Psoas muscle (tissue), 8 donors: ENCODE measurements around the gene RTEL1. TPM values are rescaled to one million over a fixed set of nuclear protein-coding genes. Genes with fewer than 3 reads are reported as not detected.
A peak's percentile ranks its signal among the peaks of the same experiment; 100 is the strongest.

Experiments
- ATAC-seq, 4 donors: fragments of 200-7000 bp; cut with Tn5 transposase; one replicate each; pipeline ENCODE4 v1.9.1; 2020; ENCODE audit warnings: moderate library complexity in 3 of 4, mild to moderate bottlenecking in 2 of 4
- DNase-seq, 2 donors: peaks; one replicate each; pipeline ENCODE4 v3.0.0-alpha.2; 2020
- H3K27ac ChIP-seq: fragments of 200-600 bp; one replicate; pipeline ENCODE4 v1.8.0; 2022
- H3K27me3 ChIP-seq, 3 donors: fragments of 200-600 bp in 1 of 3; one replicate each; pipeline versions ENCODE4 v1.6.1 to v1.8.0; 2013 to 2022; ENCODE audit warnings: low read length in 2 of 3, mild to moderate bottlenecking in 2 of 3, moderate library complexity in 1 of 3; ENCODE audit not compliant: insufficient read depth in 3 of 3
- H3K36me3 ChIP-seq, 2 donors: fragments of 200-600 bp in 1 of 2; one replicate each; pipeline versions ENCODE4 v1.6.1 to v1.8.0; 2013 to 2022; ENCODE audit warnings: low read depth in 1 of 2, mild to moderate bottlenecking in 1 of 2, moderate library complexity in 1 of 2; ENCODE audit not compliant: insufficient read depth in 1 of 2
- H3K4me1 ChIP-seq: fragments of 200-600 bp; one replicate; pipeline ENCODE4 v1.8.0; 2022
- H3K4me3 ChIP-seq: fragments of 200-600 bp; one replicate; pipeline ENCODE4 v1.8.0; 2022; ENCODE audit warnings: mild to moderate bottlenecking
- H3K9me3 ChIP-seq: fragments of 200-600 bp; one replicate; pipeline ENCODE4 v1.8.0; 2022
- WGBS, 3 donors: extraction: QIAGEN DNeasy Blood & Tissue Kit; methylation state at CpG; one replicate each; pipeline versions ENCODE4 v1.1.6 to v1.1.7; 2013; 5-methylcytosine and 5-hydroxymethylcytosine counted together
- intact Hi-C, 2 donors: fragments of 100-400 bp; cut with DNase I; formaldehyde crosslinking; loops; one replicate each; pipeline versions ENCODE4 v1.11.0 to v1.14.2; 2022
- polyA plus RNA-seq, 3 donors: library from polyadenylated mRNA; stranded (reverse); fragments of 200-250 nt; gene quantifications; one replicate each; pipeline ENCODE4 v1.2.3, GENCODE V29; 2013
- total RNA-seq, 4 donors: library from RNA; stranded (reverse); fragmentation: NEBNext Ultra II Directional in 2 of 4; extraction: Animal tissue kit (Norgen Biotek cat#: 25700) in 2 of 4; gene quantifications; one replicate each; pipeline versions ENCODE4 v1.2.1 to v1.2.4, GENCODE V29; 2021 to 2023
- TF ChIP-seq, protein P1 (sequence below): fragments of 200-600 bp; IDR thresholded peaks from one replicate; pipeline ENCODE4 v1.8.0; 2022; ENCODE audit warnings: antibody characterized with exemption
- donor health status: healthy with polysubstance abuse.
- donor health status: DM: no; HTN: no; CAD: no; lungs with moderate emphysema.
- donor health status: Bipolar disorder and iron deficiency.
- donor health status: healthy.
- donor health status: DM: yes; HTN: yes; CAD: no.
- donor health status: DM: no; HTN: no; CAD: no.
- donor health status: DM: no; HTN: no; CAD: no.
- donor health status: DM: yes; HTN: yes; CAD: no.

The RTEL1 gene
- total and polyA plus RNA-seq, 7 donors = 5.2 to 17.5 (median 9.2) TPM

DNA sequence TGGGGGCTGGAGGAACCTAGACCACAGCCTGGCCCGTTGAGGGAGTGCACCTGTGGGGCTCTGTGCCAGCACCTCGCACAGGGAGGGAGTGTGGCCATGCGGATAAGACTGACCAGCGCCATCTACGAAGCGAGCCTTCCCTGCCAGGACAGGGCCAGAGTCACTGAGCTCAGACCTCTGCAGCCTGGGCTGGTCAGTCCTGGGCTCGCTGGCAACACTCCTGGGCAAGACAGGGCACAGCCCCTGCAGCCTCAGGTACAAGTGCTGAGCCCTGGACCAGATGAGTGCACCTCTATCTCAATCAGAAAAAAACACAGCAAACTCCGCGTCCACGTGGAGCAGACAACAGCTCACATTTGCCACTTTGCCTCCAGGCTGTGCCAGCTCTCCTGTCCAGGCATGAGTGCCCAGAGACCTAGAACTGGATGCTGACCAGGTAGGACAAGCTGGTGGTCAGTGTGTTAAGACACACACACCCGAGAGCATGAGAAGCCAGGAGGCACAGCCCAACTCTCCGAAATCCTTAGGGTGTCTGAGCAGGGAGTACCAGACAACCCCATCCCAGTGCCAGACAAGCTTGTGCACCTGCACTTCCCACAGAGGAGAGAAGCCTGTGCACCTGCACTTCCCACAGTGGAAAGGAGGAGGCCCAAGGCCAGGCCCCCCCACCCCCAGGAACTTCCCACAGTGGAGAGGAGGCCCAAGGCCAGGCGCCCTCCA, 44.8 kb downstream of the RTEL1 start:
- no peak overlapping the region for H3K4me3 ChIP-seq
- no peaks in the 10 kb centered on the region for H3K27me3 ChIP-seq
- peaks cover 21% of the 10 kb centered on the region for H3K4me1 ChIP-seq
- no peak overlapping the region for H3K27ac ChIP-seq
- WGBS, 3 donors = 66 to 80% (median 68%) methylated on average over 13 of the region's 13 CpGs
- no peaks in the 10 kb centered on the region for H3K9me3 ChIP-seq
- ATAC-seq (no peak), DNase-seq (peak in 1 of 2 donors; percentile 42)
- peaks cover 3 to 39% of the 10 kb centered on the region in 2 donors for H3K36me3 ChIP-seq
- intact Hi-C loops = loop anchor here in 1 of 2 donors (5.0 kb wide), 2 partner anchors 34 to 41 kb away; partner anchors contain the start of genes LIME1 and SLC2A4RG
- TF ChIP-seq, protein P1, sequence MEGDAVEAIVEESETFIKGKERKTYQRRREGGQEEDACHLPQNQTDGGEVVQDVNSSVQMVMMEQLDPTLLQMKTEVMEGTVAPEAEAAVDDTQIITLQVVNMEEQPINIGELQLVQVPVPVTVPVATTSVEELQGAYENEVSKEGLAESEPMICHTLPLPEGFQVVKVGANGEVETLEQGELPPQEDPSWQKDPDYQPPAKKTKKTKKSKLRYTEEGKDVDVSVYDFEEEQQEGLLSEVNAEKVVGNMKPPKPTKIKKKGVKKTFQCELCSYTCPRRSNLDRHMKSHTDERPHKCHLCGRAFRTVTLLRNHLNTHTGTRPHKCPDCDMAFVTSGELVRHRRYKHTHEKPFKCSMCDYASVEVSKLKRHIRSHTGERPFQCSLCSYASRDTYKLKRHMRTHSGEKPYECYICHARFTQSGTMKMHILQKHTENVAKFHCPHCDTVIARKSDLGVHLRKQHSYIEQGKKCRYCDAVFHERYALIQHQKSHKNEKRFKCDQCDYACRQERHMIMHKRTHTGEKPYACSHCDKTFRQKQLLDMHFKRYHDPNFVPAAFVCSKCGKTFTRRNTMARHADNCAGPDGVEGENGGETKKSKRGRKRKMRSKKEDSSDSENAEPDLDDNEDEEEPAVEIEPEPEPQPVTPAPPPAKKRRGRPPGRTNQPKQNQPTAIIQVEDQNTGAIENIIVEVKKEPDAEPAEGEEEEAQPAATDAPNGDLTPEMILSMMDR = no peak

DNA sequence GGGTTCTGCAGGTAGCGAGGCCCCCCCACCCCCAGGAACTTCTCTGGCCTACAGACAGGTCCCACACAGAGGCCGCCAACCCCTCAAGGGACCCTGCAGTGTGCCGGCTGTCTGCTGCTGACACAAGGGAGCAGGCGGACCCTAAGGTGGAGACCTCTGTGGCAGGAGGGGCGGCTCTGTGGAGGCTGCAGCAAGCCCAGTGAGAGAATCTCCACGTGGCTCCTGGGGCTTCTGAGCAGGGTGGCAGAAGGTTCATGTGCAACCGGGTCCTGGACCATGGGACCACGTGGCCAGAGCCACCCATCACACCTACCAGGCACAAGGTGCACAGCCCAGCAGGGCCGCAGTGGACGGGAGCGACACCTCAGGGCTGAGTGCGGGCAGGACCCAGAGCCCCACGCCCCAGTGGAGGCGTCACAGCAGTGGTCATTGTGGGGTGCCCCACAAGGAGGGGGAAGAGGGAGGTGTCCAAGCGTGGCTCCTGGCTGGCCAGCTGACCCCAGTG, 45.4 kb downstream of the RTEL1 start:
- DNase-seq = peak in 1 of 2 donors; percentile 55
- 81 to 88% (median 86%) methylated on average over 15 of the region's 15 CpGs for WGBS, 3 donors

DNA sequence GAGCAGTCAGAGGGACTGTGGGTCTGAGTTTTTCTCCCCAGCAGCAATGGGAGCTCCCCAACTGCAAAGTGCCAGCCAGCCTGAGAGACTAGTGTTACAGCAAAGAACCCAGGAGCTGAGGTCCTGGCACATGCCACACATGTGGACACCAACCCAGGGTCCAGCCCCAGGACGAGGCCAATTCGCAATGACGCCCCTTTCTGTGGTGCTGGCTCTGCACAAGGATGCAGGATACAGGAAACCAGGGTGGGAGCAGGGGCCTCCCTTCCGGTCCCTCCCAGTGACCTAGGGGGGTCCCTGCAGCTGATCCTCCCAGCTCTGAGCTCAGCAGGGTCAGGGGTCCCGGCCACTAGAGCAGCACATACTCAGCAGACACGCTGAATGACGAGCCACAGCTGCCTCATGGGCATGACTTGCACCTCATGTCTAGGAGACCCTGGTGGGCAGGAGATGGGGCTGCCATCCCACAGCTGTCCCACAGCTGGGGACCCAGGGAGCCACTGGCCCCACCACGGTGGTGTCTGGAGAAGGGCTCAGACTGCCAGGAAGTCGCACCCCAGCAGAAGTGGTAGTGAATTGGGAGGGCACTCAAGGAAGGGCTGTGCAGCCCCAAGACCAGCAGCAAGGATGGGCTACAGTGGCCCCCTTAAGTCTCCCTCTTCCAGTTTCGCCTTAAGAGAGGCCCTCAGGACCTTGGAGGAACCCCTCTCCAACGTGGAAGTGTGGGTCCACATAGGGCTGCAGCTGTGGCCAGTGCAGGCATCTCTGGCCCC, 46.0 kb downstream of the RTEL1 start:
- Histone ChIP-seq H3K4me3 (no peak overlapping the region), H3K27me3 (no peaks in the 10 kb centered on the region), H3K4me1 (peaks cover 19% of the 10 kb centered on the region), H3K36me3 (peaks cover 3 to 41% of the 10 kb centered on the region in 2 donors), H3K27ac (no peak overlapping the region), H3K9me3 (no peaks in the 10 kb centered on the region)
- 76 to 82% (median 78%) methylated on average over 10 to 11 of the region's 11 CpGs for WGBS, 3 donors
- ATAC-seq (no peak), DNase-seq (peak in 1 of 2 donors; percentile 42)
- TF ChIP-seq, protein P1 = no peak
- intact Hi-C loops = loop anchor here in 1 of 2 donors (5.0 kb wide), 2 partner anchors 33 to 42 kb away; partner anchors contain the start of genes LIME1 and SLC2A4RG

More for the DNA sequence above, 45.4 kb downstream of the RTEL1 start:
- peaks cover 19% of the 10 kb centered on the region for H3K4me1 ChIP-seq
- no peaks in the 10 kb centered on the region for H3K9me3 ChIP-seq
- H3K27ac ChIP-seq = no peak overlapping the region
- ATAC-seq = no peak
- no peak overlapping the region for H3K4me3 ChIP-seq
- H3K27me3 ChIP-seq = no peaks in the 10 kb centered on the region
- peaks cover 3 to 39% of the 10 kb centered on the region in 2 donors for H3K36me3 ChIP-seq
- intact Hi-C loops = loop anchor here in 1 of 2 donors (5.0 kb wide), 2 partner anchors 34 to 41 kb away; partner anchors contain the start of genes LIME1 and SLC2A4RG
- TF ChIP-seq, protein P1 = no peak

DNA sequence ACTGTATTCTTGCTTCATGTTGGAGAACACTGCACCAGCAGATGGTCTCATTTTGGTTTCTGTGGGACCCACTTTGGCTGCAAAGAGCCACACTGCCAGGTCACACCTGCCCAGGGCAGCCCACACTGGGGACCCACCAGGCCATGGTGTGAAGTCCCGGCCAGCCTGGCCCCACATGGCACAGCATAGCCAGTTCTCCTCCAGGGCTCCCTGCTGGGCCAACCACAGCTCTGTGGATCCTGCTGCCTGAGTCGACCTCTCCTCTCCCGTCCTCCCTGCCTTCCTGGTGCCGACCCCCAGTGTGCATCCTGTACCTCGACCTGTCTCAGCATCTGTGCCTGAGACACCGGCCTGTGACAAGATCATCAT, 46.6 kb downstream of the RTEL1 start:
- DNase-seq = peak in 1 of 2 donors; percentile 49
- H3K4me1 ChIP-seq = peaks cover 18% of the 10 kb centered on the region
- H3K27me3 ChIP-seq = no peaks in the 10 kb centered on the region
- intact Hi-C loops = loop anchor here in 1 of 2 donors (5.0 kb wide), 2 partner anchors 33 to 42 kb away; partner anchors contain the start of genes LIME1 and SLC2A4RG
- ATAC-seq = no peak
- peaks cover 3 to 46% of the 10 kb centered on the region in 2 donors for H3K36me3 ChIP-seq
- no peaks in the 10 kb centered on the region for H3K9me3 ChIP-seq
- TF ChIP-seq, protein P1 = no peak
- no peak overlapping the region for H3K27ac ChIP-seq
- WGBS, 3 donors = 75 to 84% (median 78%) methylated on average over 6 of the region's 6 CpGs
- H3K4me3 ChIP-seq = no peak overlapping the region
